ENCODE results near the gene USP15.

Gene USP15

GRCh38 chr12:62239571-62239970 is 20.6 kb upstream of the USP15 start:
- Histone ChIP-seq H3K9ac (ENCODE audit: low read length) (no peak overlapping the region), H3K4me1 (ENCODE audit: control insufficient read depth, insufficient read depth, low read length) (no peaks in the 10 kb centered on the region), H3K27me3 (ENCODE audit: control insufficient read depth, insufficient read depth, low read length) (no peaks in the 10 kb centered on the region), H3K27ac (ENCODE audit: low read depth, low read length) (no peak overlapping the region), H3K36me3 (ENCODE audit: control insufficient read depth, insufficient read depth, low read length) (no peaks in the 10 kb centered on the region), H3K4me3 (ENCODE audit: low read length) (no peak overlapping the region)

- Histone ChIP-seq H3K4me1 (ENCODE audit: control insufficient read depth, insufficient read depth, low read length) (no peaks in the 10 kb centered on the region), H3K27me3 (ENCODE audit: control insufficient read depth, insufficient read depth, low read length) (no peaks in the 10 kb centered on the region), H3K27ac (ENCODE audit: low read depth, low read length) (no peak overlapping the region), H3K9ac (ENCODE audit: low read length) (no peak overlapping the region), H3K4me3 (ENCODE audit: low read length) (no peak overlapping the region), H3K36me3 (ENCODE audit: control insufficient read depth, insufficient read depth, low read length) (no peaks in the 10 kb centered on the region)
Observed at GRCh38 chr12:62247281-62248045, 12.7 kb upstream of the USP15 start.

- Histone ChIP-seq H3K4me3 (ENCODE audit: low read length) (no peak overlapping the region), H3K36me3 (ENCODE audit: control insufficient read depth, insufficient read depth, low read length) (no peaks in the 10 kb centered on the region), H3K27me3 (ENCODE audit: control insufficient read depth, insufficient read depth, low read length) (no peaks in the 10 kb centered on the region), H3K9ac (ENCODE audit: low read length) (no peak overlapping the region), H3K27ac (ENCODE audit: low read depth, low read length) (no peak overlapping the region), H3K4me1 (ENCODE audit: control insufficient read depth, insufficient read depth, low read length) (no peaks in the 10 kb centered on the region)
Observed at GRCh38 chr12:62248873-62249272, 11.3 kb upstream of the USP15 start.

GRCh38 chr12:62249419-62249818 is 10.8 kb upstream of the USP15 start:
- Histone ChIP-seq H3K9ac (ENCODE audit: low read length) (no peak overlapping the region), H3K36me3 (ENCODE audit: control insufficient read depth, insufficient read depth, low read length) (no peaks in the 10 kb centered on the region), H3K4me1 (ENCODE audit: control insufficient read depth, insufficient read depth, low read length) (no peaks in the 10 kb centered on the region), H3K27ac (ENCODE audit: low read depth, low read length) (no peak overlapping the region), H3K27me3 (ENCODE audit: control insufficient read depth, insufficient read depth, low read length) (no peaks in the 10 kb centered on the region), H3K4me3 (ENCODE audit: low read length) (no peak overlapping the region)

- Histone ChIP-seq H3K36me3 (ENCODE audit: control insufficient read depth, insufficient read depth, low read length) (no peaks in the 10 kb centered on the region), H3K4me3 (ENCODE audit: low read length) (no peak overlapping the region), H3K9ac (ENCODE audit: low read length) (no peak overlapping the region), H3K27ac (ENCODE audit: low read depth, low read length) (no peak overlapping the region), H3K4me1 (ENCODE audit: control insufficient read depth, insufficient read depth, low read length) (no peaks in the 10 kb centered on the region), H3K27me3 (ENCODE audit: control insufficient read depth, insufficient read depth, low read length) (no peaks in the 10 kb centered on the region)
Observed at GRCh38 chr12:62250671-62251608, 9.3 kb upstream of the USP15 start.

GRCh38 chr12:62251609-62251958 is 8.6 kb upstream of the USP15 start:
- Histone ChIP-seq H3K4me3 (ENCODE audit: low read length) (no peak overlapping the region), H3K36me3 (ENCODE audit: control insufficient read depth, insufficient read depth, low read length) (no peaks in the 10 kb centered on the region), H3K9ac (ENCODE audit: low read length) (no peak overlapping the region), H3K27ac (ENCODE audit: low read depth, low read length) (no peak overlapping the region), H3K27me3 (ENCODE audit: control insufficient read depth, insufficient read depth, low read length) (no peaks in the 10 kb centered on the region), H3K4me1 (ENCODE audit: control insufficient read depth, insufficient read depth, low read length) (no peaks in the 10 kb centered on the region)

GRCh38 chr12:62252576-62252975 is 7.6 kb upstream of the USP15 start:
- Histone ChIP-seq H3K4me1 (ENCODE audit: control insufficient read depth, insufficient read depth, low read length) (no peaks in the 10 kb centered on the region), H3K36me3 (ENCODE audit: control insufficient read depth, insufficient read depth, low read length) (no peaks in the 10 kb centered on the region), H3K27me3 (ENCODE audit: control insufficient read depth, insufficient read depth, low read length) (no peaks in the 10 kb centered on the region), H3K4me3 (ENCODE audit: low read length) (no peak overlapping the region), H3K27ac (ENCODE audit: low read depth, low read length) (no peak overlapping the region), H3K9ac (ENCODE audit: low read length) (no peak overlapping the region)

- no peaks in the 10 kb centered on the region for H3K4me1 ChIP-seq (ENCODE audit: control insufficient read depth, insufficient read depth, low read length)
- H3K4me3 ChIP-seq (ENCODE audit: low read length): no peak overlapping the region
Observed at GRCh38 chr12:62254967-62255366, 5.2 kb upstream of the USP15 start.

GRCh38 chr12:62256408-62257096 is 3.7 kb upstream of the USP15 start:
- Histone ChIP-seq H3K4me1 (ENCODE audit: control insufficient read depth, insufficient read depth, low read length) (no peaks in the 10 kb centered on the region), H3K27me3 (ENCODE audit: control insufficient read depth, insufficient read depth, low read length) (no peaks in the 10 kb centered on the region), H3K27ac (ENCODE audit: low read depth, low read length) (no peak overlapping the region), H3K36me3 (ENCODE audit: control insufficient read depth, insufficient read depth, low read length) (no peaks in the 10 kb centered on the region), H3K4me3 (ENCODE audit: low read length) (no peak overlapping the region), H3K9ac (ENCODE audit: low read length) (no peak overlapping the region)

More at GRCh38 chr12:62254967-62255366, 5.2 kb upstream of the USP15 start:
- H3K27ac ChIP-seq (ENCODE audit: low read depth, low read length): no peak overlapping the region
- no peak overlapping the region for H3K9ac ChIP-seq (ENCODE audit: low read length)
- no peaks in the 10 kb centered on the region for H3K36me3 ChIP-seq (ENCODE audit: control insufficient read depth, insufficient read depth, low read length)
- no peaks in the 10 kb centered on the region for H3K27me3 ChIP-seq (ENCODE audit: control insufficient read depth, insufficient read depth, low read length)

GRCh38 chr12:62258231-62258630 is 2.0 kb upstream of the USP15 start:
- no peaks in the 10 kb centered on the region for H3K4me1 ChIP-seq (ENCODE audit: control insufficient read depth, insufficient read depth, low read length)
- H3K27ac ChIP-seq (ENCODE audit: low read depth, low read length): no peak overlapping the region
- no peak overlapping the region for H3K9ac ChIP-seq (ENCODE audit: low read length)
- no peaks in the 10 kb centered on the region for H3K36me3 ChIP-seq (ENCODE audit: control insufficient read depth, insufficient read depth, low read length)
- H3K4me3 ChIP-seq (ENCODE audit: low read length): no peak overlapping the region
- no peaks in the 10 kb centered on the region for H3K27me3 ChIP-seq (ENCODE audit: control insufficient read depth, insufficient read depth, low read length)

- H3K4me1 ChIP-seq (ENCODE audit: control insufficient read depth, insufficient read depth, low read length): no peaks in the 10 kb centered on the region
- H3K4me3 ChIP-seq (ENCODE audit: low read length): peak overlapping the region; percentile 98
- no peaks in the 10 kb centered on the region for H3K36me3 ChIP-seq (ENCODE audit: control insufficient read depth, insufficient read depth, low read length)
- peak overlapping the region; percentile 96 for H3K9ac ChIP-seq (ENCODE audit: low read length)
- peak overlapping the region; percentile 96 for H3K27ac ChIP-seq (ENCODE audit: low read depth, low read length)
- H3K27me3 ChIP-seq (ENCODE audit: control insufficient read depth, insufficient read depth, low read length): no peaks in the 10 kb centered on the region
Observed at GRCh38 chr12:62258941-62259630, 1.1 kb upstream of the USP15 start.

GRCh38 chr12:62259631-62259992 is 592 bp upstream of the USP15 start:
- H3K27me3 ChIP-seq (ENCODE audit: control insufficient read depth, insufficient read depth, low read length): no peaks in the 10 kb centered on the region
- peak overlapping the region; percentile 96 for H3K9ac ChIP-seq (ENCODE audit: low read length)
- H3K27ac ChIP-seq (ENCODE audit: low read depth, low read length): peak overlapping the region; percentile 96
- no peaks in the 10 kb centered on the region for H3K36me3 ChIP-seq (ENCODE audit: control insufficient read depth, insufficient read depth, low read length)
- peak overlapping the region; percentile 98 for H3K4me3 ChIP-seq (ENCODE audit: low read length)
- H3K4me1 ChIP-seq (ENCODE audit: control insufficient read depth, insufficient read depth, low read length): no peaks in the 10 kb centered on the region

Measured in rectal smooth muscle tissue (tissue), 1 donor.